Measurements from ENCODE around the gene VEGFA.
"Not testable (repeated sequence)": the region's sequence is repeated elsewhere in the genome, so short reads cannot be mapped to it uniquely, and the experiment has no call there.

Gene VEGFA

DNA sequence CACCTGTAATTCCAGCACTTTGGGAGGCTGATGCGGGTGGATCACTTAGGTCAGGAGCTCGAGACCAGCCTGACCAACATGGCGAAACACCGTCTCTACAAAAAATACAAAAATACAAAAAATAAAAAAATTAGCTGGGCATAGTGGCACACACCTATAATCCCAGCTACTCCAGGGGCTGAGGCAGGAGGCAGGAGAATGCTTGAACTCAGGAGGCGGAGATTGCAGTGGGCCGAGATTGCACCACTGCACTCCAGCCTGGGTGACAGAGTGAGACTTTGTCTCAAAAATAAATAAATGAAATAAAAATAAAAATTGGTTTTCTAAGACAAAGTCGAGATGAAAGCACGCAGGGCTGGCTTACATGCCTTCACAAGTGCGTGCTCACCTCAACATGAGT, 49.0 kb downstream of the VEGFA start:
- not testable (repeated sequence) for DNase-seq

DNA sequence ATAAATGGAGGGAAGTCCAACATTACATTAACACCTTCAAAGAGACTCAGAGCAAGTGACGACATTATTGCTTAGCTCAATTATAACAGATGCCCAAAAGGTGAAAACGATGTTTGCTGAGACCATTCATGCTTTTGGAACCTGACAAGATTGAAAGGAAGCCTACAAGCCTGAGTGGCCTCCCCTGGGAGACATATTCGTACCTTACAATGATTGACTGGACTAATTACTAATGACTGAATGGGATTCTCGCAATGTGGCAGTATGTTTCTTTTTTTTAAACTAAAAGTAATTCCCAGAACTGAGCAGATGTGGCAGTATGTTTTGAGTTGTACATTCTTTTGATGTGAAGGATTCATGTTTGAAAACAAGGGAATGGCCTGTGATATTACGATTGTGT, 49.9 kb downstream of the VEGFA start:
- DNase-seq, result no peak

DNA sequence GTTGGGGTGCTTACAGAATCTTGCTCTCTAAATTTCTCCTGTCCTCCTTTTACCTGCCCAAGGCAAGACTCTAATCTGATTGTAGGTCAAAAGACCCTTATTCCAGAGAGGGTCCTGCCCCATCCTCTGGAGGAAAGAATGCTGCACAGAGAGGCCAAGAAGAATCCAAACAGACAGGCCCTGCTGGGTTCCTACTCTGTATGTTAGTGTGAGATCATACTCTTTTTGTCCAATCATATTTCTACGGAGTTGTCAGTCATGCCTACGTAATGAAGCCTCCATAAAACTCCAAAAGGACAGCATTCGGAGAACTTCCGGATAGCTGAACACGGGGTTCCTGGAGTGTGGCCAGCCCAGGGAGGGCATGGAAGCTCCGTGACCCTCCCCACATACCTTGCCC, 50.5 kb downstream of the VEGFA start:
- DNase-seq, result no peak

DNA sequence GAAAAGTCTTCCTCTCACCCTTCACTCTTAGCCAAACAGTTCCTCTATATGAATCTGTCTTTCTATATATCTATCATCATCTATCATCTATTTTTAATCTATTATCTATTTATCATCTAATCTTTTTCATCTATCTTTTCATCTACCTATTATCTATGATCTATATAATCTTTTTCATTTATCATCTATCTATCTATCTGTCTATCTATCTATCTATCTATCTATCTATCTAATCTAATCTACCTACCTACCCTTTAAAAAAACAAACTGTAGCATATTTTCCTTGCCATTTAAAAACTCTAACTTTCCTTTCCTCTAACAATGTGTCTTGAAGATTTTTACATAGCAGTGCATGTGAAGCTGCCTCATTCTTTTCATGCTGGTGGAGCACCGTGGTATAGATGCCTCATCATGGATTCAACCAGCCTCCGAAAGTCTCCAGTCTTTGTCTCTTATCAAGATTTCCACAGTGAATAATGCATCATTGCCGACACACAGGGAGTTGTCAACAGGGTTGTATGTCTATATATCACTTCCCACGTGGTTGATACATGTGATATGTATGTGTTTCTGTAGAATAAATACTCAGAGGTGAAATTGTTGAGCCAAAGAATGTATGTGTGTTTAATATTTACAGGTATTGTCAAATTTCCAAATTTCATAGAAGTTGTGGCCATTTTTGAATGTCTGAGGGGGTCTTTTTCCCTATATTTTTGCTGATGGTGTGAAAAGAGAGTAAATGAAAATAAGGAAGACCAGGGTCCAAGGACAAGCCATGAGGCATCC, 51.3 kb downstream of the VEGFA start:
- no peak for DNase-seq

DNA sequence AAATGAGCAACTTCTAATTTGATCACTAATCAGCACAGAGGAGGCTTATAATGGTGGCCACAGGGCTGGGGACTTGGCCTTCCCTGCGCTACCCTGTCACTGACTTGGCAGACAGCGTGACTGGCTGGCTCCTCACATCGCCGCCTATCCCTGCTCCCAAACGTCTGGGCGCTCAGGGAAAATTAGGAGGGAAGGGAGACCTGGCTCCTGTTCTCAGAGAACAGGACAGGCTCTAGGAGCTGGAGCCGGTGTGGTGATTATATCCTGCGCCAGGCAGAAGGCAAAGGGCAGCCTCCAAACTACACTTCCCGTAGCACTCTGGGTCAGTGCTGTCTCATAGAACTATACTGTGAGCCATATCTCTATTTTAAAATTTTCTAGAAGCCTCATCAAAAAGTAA, 53.4 kb downstream of the VEGFA start:
- no peak for DNase-seq

DNA sequence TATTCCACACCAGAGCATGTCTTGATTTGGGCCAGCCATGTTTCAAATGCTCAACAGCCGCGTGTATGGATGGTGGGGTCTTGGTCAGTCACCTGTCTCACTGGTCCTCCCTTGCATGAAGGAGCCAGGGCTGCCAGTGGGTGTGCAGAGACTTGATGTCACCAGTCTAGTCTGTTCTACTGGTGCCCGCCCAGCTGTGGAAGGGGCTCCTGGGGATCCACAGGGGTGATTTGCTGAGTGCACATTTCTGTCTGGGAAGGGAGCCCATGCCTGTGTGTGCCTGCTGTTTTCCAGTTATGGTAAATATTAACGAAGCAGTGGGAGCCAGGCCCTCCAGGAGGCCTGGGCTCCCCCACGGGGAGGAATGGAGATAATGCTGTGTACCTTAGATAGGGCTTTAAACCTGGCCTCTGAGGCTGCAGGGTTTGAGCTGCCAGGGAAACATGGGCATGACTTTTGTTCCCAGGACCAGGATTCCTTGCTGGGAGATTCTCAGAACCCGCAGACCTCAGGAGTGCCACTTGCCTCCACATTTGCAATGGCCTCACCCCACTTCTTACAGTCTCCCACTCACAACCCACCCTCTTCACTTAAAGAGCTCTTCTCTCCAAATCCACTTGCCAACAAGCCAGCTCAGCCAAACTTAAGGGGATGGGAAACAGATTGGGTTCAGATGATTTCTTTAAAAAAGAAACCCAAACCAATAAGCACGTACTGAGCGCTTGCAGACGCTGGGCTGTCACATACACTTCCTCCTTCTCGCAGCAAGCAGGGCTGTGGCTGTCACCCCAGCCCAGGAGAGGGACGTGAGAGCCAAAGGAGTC, 54.1 kb downstream of the VEGFA start:
- no peak for DNase-seq

DNA sequence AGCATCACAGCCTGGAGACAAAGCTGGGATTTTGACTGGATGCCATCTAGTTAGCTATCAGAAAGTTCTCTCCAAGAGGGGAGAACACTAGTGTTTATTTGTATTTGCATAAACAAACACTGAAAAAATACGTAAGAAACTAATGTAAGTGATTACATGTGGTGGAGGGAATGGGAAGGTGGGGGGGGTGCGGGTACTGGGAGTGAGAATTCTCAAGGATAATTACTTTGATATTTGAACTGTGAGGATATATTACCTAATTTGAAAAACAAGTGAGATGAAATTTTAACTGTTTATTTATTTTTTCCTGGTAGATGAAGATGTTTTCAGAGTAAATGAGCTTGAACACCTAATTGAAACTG, 54.7 kb downstream of the VEGFA start:
- no peak for DNase-seq

DNA sequence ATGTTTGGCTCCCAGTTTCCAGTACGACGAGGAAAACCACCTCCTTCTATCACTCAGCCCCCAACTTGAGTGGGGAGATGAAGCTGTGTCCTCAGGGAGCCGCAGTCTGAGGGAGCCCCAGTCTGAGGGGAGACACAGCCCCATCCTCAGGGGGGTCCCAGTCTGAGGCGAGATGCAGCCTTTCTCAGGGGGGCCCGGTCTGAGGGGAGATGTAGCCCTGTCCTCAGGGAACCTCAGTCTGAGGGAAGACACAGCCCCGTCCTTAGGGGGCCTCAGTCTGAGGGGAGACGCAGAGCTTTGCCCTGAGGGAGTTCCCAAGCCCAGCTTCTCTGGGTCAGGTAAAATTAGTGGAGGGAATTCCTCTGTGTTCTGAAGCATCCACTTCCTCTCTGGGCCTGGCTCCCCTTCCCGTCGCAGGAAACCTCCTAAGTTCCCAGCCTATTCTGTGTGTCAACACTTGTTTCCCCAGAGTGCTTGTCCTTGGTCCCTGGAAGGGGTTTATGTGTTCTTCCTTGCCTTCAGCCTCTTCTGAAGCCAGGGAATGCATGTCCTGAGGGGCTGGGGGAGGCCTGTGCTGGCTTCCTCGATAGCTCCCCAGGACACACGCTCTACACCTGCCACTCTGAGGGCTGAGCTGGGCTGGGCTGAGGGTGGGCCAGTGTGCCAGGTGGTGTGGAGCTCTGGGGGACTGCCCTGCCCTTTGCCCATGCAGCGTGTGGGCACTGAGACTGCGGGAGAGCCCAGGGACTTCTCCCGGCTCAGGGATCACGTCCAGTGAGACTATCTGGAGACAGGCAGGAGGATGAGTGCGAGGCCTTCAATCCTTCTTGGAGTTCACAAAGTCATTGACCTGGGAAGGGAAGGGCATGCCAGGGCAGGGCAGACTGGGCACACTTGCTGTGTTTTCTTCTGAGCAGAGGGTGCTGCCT, 55.4 kb downstream of the VEGFA start:
- DNase-seq, result no peak

DNA sequence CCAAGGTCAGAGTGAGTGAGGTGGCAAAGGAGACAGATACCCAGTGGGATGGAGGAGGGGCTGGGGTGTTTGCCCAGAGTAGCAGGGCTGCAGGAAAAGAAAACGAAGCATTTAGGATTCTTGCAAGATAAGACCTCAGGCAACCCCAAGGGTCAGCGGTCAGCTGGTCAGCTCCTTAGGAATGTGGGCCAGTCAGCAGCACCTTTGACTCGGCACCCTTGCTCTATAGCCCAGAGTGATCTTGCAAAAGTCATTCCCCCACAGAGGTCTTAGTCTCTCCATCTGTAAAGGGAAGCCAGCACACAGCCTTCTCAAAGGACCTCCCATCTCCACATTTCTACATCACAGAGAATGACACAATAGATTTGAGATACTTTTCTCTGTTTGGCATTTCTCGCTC, 56.7 kb downstream of the VEGFA start:
- no peak for DNase-seq

DNA sequence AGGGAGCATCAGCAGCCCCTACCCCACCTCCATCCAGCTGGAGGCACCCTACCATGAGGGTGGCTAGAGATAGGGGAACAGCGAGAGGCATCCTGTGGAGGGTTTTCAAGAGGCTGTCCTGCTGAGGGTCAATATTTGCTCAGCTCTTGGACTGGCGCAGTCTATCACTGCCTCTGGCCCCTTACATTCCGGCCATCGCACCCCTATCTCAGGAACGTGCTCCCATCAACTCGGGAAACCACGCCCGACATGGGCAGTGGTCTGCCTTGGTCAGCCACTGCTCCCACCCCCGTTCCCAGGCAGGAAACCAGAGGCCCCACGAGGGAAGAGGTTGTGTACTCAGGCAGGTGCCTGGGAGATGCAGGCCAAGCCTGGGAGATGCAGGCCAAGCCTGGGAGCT, 57.9 kb downstream of the VEGFA start:
- no peak for DNase-seq

DNA sequence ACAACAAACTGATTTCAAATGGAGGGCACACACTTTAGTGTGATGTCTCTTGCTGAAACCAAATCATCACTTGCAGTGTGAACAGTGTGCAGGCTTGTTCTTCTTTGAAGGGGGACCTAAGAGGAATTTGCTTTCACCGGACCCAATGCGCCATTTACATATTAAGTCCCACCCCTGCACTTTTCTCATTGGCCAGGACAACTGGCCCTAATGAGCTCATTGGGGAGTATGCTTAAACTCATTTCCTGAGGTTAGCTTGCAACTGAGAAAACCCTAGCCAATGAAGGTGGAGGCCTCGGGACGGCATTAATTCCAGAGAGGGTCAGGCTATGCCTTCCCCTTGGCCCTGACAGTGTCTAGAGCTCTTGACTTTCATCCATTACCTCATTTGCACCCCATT, 58.7 kb downstream of the VEGFA start:
- no peak for DNase-seq

DNA sequence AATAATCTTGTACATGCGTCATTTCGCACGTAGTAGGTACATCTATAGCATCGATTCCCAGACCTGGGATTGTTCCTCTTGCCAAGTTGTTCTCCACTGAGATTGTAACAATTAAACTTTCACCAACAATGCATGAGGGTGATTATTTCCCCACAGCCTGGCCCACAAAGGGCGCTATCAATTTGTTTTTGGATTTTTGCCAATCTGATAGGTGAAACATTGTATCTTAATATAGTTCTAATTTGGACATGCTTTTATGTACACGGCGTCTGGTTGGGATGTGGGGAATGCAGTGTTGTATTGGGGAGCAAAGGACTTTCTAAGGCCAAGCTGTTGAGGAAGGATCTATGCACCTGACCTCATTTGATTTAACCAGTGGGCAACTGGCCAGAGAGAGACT, 59.5 kb downstream of the VEGFA start:
- no peak for DNase-seq

DNA sequence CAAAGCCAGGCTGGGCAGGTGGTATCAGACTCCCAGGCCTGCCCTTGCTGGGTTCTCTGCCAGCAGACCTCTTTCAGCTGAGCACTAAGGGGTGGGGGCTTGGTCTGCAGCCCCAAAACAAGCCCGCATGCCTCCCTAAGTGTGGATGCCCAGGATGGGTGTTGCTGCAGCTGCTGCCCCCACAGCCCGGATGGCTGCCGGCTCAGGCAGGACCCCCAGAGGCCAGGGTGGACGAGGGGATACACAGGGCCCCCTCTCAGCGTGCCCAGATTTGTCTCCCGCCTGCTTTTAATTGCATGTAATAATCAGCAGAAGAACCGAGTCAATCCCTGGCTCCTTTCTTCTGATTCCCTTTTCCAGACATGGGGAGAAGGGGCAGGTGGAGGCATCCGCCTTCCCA, 60.8 kb downstream of the VEGFA start:
- no peak for DNase-seq

DNA sequence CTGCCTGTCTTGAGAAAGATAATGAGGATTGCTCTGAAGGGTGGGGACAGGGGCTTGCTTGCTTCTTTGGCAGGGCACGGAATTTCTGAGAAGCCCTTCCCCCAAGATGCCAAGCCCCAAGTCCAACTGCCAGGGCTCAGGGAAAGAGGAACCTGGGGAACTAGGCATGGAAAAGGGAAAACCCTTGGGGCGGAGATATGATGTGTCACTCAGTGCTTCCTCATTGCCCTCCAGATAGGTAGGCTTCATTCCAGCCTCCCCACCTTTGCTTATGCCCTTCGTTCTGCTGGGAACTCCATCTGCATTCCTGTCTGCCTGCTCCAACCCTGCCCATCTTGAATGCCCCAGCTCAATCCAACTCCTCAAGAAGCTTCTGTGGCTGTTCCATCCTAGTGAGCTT, 61.2 kb downstream of the VEGFA start:
- DNase-seq, result no peak

DNA sequence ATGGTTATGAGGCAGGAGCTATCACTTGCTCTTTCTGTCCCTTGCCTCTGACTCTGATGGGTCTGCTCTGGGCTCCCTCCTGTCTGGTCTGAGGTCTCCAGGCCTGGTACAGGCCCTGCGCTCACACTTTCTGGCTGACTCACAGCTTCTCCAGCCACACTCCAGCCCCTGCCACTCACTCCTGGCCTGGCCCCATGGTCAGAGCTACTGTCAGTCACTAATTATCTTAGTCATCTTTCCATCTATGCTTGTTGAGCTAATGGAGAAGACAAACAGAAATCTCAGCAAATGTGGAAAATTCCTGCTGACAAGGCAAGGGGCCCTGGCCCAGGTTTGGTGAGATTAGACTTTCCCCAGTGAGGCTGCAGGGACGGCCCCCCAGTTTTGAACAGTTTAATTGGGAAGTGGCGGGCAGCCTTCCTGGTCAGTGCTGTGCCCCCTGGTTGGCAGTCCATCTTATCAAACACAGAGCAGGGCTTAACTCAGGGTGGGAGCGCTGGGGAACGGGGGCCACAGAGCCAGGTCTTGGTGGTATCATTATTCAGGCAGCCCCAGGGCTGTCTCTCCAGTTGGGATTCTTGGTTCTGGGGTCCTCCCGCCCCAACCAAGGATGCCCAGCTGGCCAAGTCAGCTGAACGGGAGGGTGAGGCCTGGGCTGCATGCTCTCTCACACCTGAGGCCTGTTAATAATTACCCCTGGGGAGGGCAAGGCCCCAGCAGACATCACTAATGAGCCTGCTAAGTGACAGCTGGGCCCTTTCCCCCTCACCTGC, 63.4 kb downstream of the VEGFA start:
- no peak for DNase-seq

DNA sequence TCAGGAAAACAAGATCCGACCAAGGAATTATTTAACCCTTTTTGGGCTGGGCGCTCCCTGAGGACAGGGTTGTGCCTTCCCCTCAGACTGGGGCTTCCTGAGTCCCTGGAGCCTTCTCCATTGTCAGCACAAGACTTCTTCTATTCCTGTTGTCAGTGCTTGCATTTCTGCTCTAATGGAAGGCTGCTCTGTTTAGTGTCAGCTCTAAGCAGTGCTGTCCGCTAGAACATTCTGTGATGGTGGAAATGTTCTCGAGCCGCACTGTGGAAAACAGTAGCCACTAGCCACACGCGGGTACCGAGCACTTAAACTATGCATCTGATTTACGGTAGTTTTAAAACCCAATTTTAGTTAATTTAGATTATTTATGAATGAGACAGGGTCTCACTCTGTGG, 64.0 kb downstream of the VEGFA start:
- DNase-seq, result no peak

DNA sequence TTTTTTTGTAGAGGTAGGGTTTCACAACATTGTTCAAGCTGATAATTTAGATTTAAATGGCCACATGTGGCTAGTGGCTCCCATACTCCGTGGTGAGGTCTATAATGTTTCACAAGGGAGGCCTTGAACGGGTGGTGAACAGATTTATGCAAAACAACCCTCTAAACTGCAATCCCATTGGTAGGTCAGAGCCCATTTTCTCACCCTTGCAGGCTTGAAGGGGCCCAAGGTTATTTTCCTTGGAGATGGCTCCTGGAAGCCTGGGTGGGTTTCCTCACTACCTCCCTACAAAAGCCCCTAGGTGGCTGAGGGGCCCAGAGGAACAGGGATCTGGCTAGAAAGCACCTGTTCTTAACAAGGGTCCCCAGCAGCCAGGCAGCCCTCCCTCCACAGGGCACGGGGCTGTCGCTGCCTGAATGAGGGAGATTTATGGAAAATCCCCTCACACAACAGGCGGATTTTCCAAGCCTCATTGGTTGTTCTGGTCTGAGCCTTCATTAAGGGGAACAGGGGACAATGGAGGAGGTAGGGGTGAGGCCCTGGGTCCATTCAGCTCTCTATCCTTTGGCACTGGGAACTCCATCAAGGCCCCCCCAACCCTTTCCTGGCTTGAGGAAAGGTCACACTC, 64.6 kb downstream of the VEGFA start:
- DNase-seq, result no peak

DNA sequence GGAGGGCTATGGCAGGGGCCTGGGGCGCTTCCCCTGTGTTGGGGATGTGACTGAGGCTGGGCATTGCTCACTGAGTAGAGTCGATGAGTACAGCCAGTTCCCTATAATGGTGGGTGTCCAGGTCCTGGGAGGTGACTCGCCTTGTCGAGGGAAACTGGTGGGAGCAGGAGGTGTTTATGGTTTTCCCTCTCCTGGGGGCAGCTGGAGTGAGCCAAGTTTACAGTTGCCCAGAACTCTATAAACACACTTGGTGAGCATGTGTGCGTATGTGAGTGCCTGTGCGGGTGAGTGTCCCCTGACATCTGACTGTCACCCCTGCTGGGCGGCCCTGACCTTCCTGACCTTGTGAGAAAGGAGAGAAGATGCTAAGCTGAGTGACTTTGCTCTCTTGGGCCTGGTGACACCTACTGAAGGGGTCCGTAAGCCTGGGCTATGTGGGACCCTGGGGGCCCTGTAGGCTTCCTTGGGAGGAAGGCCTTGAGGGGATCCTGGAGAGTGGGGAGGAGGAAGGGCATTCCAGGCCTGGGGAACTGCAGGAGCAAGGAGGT, 65.9 kb downstream of the VEGFA start:
- no peak for DNase-seq

Data from nucleus accumbens (tissue), 56 donors.